Measurements from ENCODE around the gene MCC.

The MCC gene

GRCh38 chr5:113197456-113198200 is 290.6 kb downstream of the MCC start:
- Histone ChIP-seq H3K27ac (replicated peaks) (no peak overlapping the region), H3K4me3 (replicated peaks; ENCODE audit: insufficient read depth, low read length) (no peak overlapping the region), H3K27me3 (ENCODE audit: insufficient read depth, poor library complexity, severe bottlenecking) (no peaks in the 10 kb centered on the region)
- TF ChIP-seq SPI1 (IDR thresholded peaks at IDR 0.05; ENCODE audit: borderline replicate concordance, low read depth), result no peak
- no peak for TF ChIP-seq GABPA (IDR thresholded peaks at IDR 0.05; ENCODE audit: low read depth)
- DNase-seq (ENCODE audit: low read depth in 1 of 2, low spot score in 1 of 2), result no peak

- H3K27ac ChIP-seq (replicated peaks), result no peak overlapping the region
- TF ChIP-seq POLR2AphosphoS5 (IDR thresholded peaks at IDR 0.05; ENCODE audit: low read depth) (no peak), REST (IDR thresholded peaks at IDR 0.05; ENCODE audit: insufficient replicate concordance, low read depth) (no peak), SPI1 (IDR thresholded peaks at IDR 0.05; ENCODE audit: borderline replicate concordance, low read depth) (no peak), CTCF (IDR thresholded peaks at IDR 0.05; ENCODE audit: insufficient read depth, low read length) (no peak), GABPA (IDR thresholded peaks at IDR 0.05; ENCODE audit: low read depth) (no peak)
Measured at GRCh38 chr5:113195771-113196170, 292.5 kb downstream of the MCC start.

GRCh38 chr5:113195251-113195650 is 293.0 kb downstream of the MCC start:
- Histone ChIP-seq H3K4me3 (replicated peaks; ENCODE audit: insufficient read depth, low read length) (no peak overlapping the region), H3K27me3 (ENCODE audit: insufficient read depth, poor library complexity, severe bottlenecking) (no peaks in the 10 kb centered on the region), H3K27ac (replicated peaks) (no peak overlapping the region)
- no peak for DNase-seq (ENCODE audit: low read depth in 1 of 2, low spot score in 1 of 2)
- TF ChIP-seq POLR2AphosphoS5 (IDR thresholded peaks at IDR 0.05; ENCODE audit: low read depth) (no peak), SPI1 (IDR thresholded peaks at IDR 0.05; ENCODE audit: borderline replicate concordance, low read depth) (no peak), REST (IDR thresholded peaks at IDR 0.05; ENCODE audit: insufficient replicate concordance, low read depth) (no peak), GABPA (IDR thresholded peaks at IDR 0.05; ENCODE audit: low read depth) (no peak), CTCF (IDR thresholded peaks at IDR 0.05; ENCODE audit: insufficient read depth, low read length) (no peak)

More at GRCh38 chr5:113195771-113196170, 292.5 kb downstream of the MCC start:
- Histone ChIP-seq H3K4me3 (replicated peaks; ENCODE audit: insufficient read depth, low read length) (no peak overlapping the region), H3K27me3 (ENCODE audit: insufficient read depth, poor library complexity, severe bottlenecking) (no peaks in the 10 kb centered on the region)
- DNase-seq (ENCODE audit: low read depth in 1 of 2, low spot score in 1 of 2), result no peak

- no peak for TF ChIP-seq CTCF (IDR thresholded peaks at IDR 0.05; ENCODE audit: insufficient read depth, low read length)
- TF ChIP-seq GABPA (IDR thresholded peaks at IDR 0.05; ENCODE audit: low read depth), result no peak
- no peak for TF ChIP-seq SPI1 (IDR thresholded peaks at IDR 0.05; ENCODE audit: borderline replicate concordance, low read depth)
- TF ChIP-seq REST (IDR thresholded peaks at IDR 0.05; ENCODE audit: insufficient replicate concordance, low read depth), result no peak
- TF ChIP-seq POLR2AphosphoS5 (IDR thresholded peaks at IDR 0.05; ENCODE audit: low read depth), result no peak
- no peak for DNase-seq (ENCODE audit: low read depth in 1 of 2, low spot score in 1 of 2)
- no peak overlapping the region for H3K27ac ChIP-seq (replicated peaks)
- H3K27me3 ChIP-seq (ENCODE audit: insufficient read depth, poor library complexity, severe bottlenecking), result no peaks in the 10 kb centered on the region
- no peak overlapping the region for H3K4me3 ChIP-seq (replicated peaks; ENCODE audit: insufficient read depth, low read length)
Measured at GRCh38 chr5:113194591-113194990, 293.7 kb downstream of the MCC start.
